Heart left ventricle (tissue), 13 donors: Measurements from ENCODE around the gene PTGS1.

Experiments
- POLR2A ChIP-seq, 2 donors: fragments of 450-650 bp; IDR thresholded peaks; one replicate each; pipeline ENCODE4 v1.6.1; 2017; ENCODE audit warnings: antibody characterized with exemption in 2 of 2, mild to moderate bottlenecking in 2 of 2, moderate library complexity in 2 of 2
- TF ChIP-seq, protein P1 (sequence below), 12 donors: fragments of 200-600 bp; sonication (generic) in 4 of 12; IDR thresholded peaks; one replicate each; pipeline versions ENCODE4 v1.5.0 to v1.8.0; 2018 to 2022; ENCODE audit warnings: antibody characterized with exemption in 12 of 12, mild to moderate bottlenecking in 5 of 12
- donor health status: ischemic (EF 13 %, LVEDD 7.1; RV severe dilation, severe dysfunction).
- donor health status: DM: no; HTN: yes; CAD: no.
- donor health status: DM: no; HTN: no; CAD: no.
- donor health status: ischemic (EF 25% LVEDD 6.9; RV normal size, moderate dysfunction).
- donor health status: ischemic (EF 25% LVEDD 5.7; RV mildly dilated, moderate dysfunction).
- donor health status: ischemic (EF 35%, LVEDD 5.7; RV mildly dilated, moderate dysfunction).
- donor health status: nonischemic (EF 11% LVEDD 7.7; RV severe dilation, severe dysfunction).
- donor health status: DM: yes; HTN: yes; CAD: no.
- donor health status: PGD.
- donor health status: ischemic (EF 29% LVEDD 5.4; RV normal size, mild dysfunction).
- donor health status: nonischemic (EF 23%, LVEDD 6.1; RV moderate dilation, normal function).

DNA sequence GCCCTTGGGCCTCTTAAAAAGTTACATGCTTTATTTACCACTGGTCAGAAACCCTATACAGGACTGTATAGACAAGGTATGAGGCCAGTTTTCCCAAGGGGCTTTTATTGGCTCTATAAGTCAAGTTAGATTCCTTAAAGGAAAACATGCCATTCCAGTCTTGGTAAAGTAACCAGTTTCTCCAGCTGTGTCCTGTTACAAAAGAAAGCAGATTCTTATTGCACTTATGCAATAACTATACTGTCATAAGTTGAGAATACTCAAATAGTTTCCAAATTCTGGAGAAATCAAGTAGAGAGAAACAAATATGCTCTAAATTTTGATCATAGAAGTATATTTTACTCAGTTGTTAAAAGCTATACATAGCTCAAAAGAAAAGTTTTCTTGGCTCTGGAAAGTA, 47.2 kb downstream of the PTGS1 start:
- TF ChIP-seq, protein P1, sequence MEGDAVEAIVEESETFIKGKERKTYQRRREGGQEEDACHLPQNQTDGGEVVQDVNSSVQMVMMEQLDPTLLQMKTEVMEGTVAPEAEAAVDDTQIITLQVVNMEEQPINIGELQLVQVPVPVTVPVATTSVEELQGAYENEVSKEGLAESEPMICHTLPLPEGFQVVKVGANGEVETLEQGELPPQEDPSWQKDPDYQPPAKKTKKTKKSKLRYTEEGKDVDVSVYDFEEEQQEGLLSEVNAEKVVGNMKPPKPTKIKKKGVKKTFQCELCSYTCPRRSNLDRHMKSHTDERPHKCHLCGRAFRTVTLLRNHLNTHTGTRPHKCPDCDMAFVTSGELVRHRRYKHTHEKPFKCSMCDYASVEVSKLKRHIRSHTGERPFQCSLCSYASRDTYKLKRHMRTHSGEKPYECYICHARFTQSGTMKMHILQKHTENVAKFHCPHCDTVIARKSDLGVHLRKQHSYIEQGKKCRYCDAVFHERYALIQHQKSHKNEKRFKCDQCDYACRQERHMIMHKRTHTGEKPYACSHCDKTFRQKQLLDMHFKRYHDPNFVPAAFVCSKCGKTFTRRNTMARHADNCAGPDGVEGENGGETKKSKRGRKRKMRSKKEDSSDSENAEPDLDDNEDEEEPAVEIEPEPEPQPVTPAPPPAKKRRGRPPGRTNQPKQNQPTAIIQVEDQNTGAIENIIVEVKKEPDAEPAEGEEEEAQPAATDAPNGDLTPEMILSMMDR (IDR thresholded peaks at IDR 0.05) = no peak
- no peak for TF ChIP-seq POLR2A (IDR thresholded peaks at IDR 0.05)
